OCI-LY7 (cell line): ENCODE data around the gene CDH16. TPM values are rescaled to one million over a fixed set of nuclear protein-coding genes. Genes with fewer than 3 reads are reported as not detected.
A peak's percentile ranks its signal among the peaks of the same experiment; 100 is the strongest.

Experiments used
- BruUV-seq: library from RNA; stranded (reverse); fragments of 400-500 nt; replicated peaks from 2 replicates; lab custom pipeline; 2021; lab: Mats Ljungman, UMichigan
- CTCF ChIA-PET: fragments of 300-600 bp; sonication (Branson Sonifier 250); formaldehyde crosslinking; loops from one replicate; lab custom pipeline; 2022; ENCODE audit warnings: antibody characterized with exemption; ENCODE audit not compliant: unreplicated experiment; lab: Charles Lee
- POLR2A ChIA-PET: fragments of 300-600 bp; sonication (Branson Sonifier 250); formaldehyde crosslinking; loops from one replicate; lab custom pipeline; 2022; ENCODE audit warnings: antibody characterized with exemption; lab: Charles Lee
- DNase-seq: peaks from one replicate; pipeline ENCODE4 v3.0.0-alpha.2; 2015; ENCODE audit warnings: low spot score
- H2AFZ ChIP-seq: fragments of 200-600 bp; sonication (generic), shearing (Covaris generic); 2 replicates; pipeline ENCODE4 v1.6.1; 2014; ENCODE audit warnings: mild to moderate bottlenecking, antibody characterized with exemption, low read length, moderate library complexity
- H3K27ac ChIP-seq: fragments of 200-600 bp; sonication (generic); 2 replicates; pipeline ENCODE4 v1.5.1; 2014; ENCODE audit warnings: mixed run types, low read depth, mild to moderate bottlenecking, moderate library complexity, low read length, inconsistent platforms; ENCODE audit not compliant: poor library complexity, severe bottlenecking
- H3K36me3 ChIP-seq: fragments of 200-600 bp; sonication (generic); 2 replicates; pipeline ENCODE4 v1.6.1; 2014; ENCODE audit warnings: mild to moderate bottlenecking, antibody characterized with exemption, low read length, moderate library complexity, mixed read lengths; ENCODE audit not compliant: insufficient read depth
- H3K4me1 ChIP-seq: fragments of 200-600 bp; sonication (generic); 2 replicates; pipeline ENCODE4 v1.5.1; 2014; ENCODE audit warnings: mild to moderate bottlenecking, low read length; ENCODE audit not compliant: insufficient read depth, poor library complexity, severe bottlenecking
- H3K4me2 ChIP-seq: fragments of 200-600 bp; sonication (generic); 2 replicates; pipeline ENCODE4 v1.6.1; 2014; ENCODE audit warnings: mild to moderate bottlenecking, low read length
- H3K4me3 ChIP-seq: fragments of 200-600 bp; sonication (generic); 2 replicates; pipeline ENCODE4 v1.5.1; 2014; ENCODE audit warnings: mild to moderate bottlenecking, low read depth, low read length; ENCODE audit not compliant: poor library complexity, severe bottlenecking
- H3K79me2 ChIP-seq: fragments of 200-600 bp; sonication (generic); 2 replicates; pipeline ENCODE4 v1.6.1; 2016; ENCODE audit warnings: low read depth, mild to moderate bottlenecking, low read length, moderate library complexity, mixed read lengths; ENCODE audit not compliant: insufficient read depth
- H3K9me2 ChIP-seq: fragments of 200-600 bp; sonication (generic); 2 replicates; pipeline ENCODE4 v1.6.1; 2016; ENCODE audit warnings: mild to moderate bottlenecking, low read length, mixed read lengths; ENCODE audit not compliant: insufficient read depth
- H3K9me3 ChIP-seq: fragments of 200-600 bp; sonication (generic); 2 replicates; pipeline ENCODE4 v1.6.1; 2014; ENCODE audit warnings: mild to moderate bottlenecking, mixed run types, low read length, mixed read lengths
- H4K20me1 ChIP-seq: fragments of 200-600 bp; sonication (generic); 2 replicates; pipeline ENCODE4 v1.6.1; 2014; ENCODE audit warnings: mild to moderate bottlenecking, antibody characterized with exemption, low read length, moderate library complexity, mixed read lengths; ENCODE audit not compliant: insufficient read depth
- CTCF ChIP-seq: fragments of 200-600 bp; sonication (generic); conservative IDR thresholded peaks from 2 replicates; pipeline ENCODE4 v1.5.1; 2014; ENCODE audit warnings: mild to moderate bottlenecking, antibody characterized with exemption, low read length, moderate library complexity, mixed read lengths
- EZH2phosphoT487 ChIP-seq: fragments of 200-600 bp; sonication (generic); IDR thresholded peaks from 2 replicates; pipeline ENCODE4 v1.6.1; 2018; ENCODE audit warnings: low read depth, borderline replicate concordance, mild to moderate bottlenecking, mixed run types, antibody characterized with exemption, low read length, moderate library complexity, mixed read lengths
- intact Hi-C: fragments of 100-400 bp; cut with micrococcal nuclease; formaldehyde crosslinking; loops from one replicate; pipeline ENCODE4 v1.10.0; 2022; ENCODE audit not compliant: unreplicated experiment
- total RNA-seq, 2 experiments: library from RNA; depleted of rRNA in 1 of 2; stranded (reverse); fragments of >200 nt in 1 of 2; shearing (Covaris generic) in 1 of 2; gene quantifications; 2 replicates each; pipeline ENCODE4 v1.2.3, GENCODE V29; 2014 to 2022

CDH16 gene
- total RNA-seq, 2 experiments from 2014 or later = not detected

DNA sequence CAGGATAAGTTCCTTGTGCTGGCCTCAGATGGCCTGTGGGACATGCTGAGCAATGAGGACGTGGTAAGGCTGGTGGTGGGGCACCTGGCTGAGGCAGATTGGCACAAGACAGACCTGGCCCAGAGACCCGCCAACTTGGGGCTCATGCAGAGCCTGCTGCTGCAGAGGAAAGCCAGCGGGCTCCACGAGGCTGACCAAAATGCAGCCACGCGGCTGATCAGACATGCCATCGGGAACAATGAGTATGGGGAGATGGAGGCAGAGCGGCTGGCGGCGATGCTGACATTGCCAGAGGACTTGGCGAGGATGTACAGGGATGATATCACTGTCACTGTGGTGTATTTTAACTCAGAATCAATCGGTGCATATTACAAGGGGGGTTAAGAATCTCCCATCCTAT lies 33.2 kb downstream of the CDH16 start:
- Histone ChIP-seq H3K36me3 (peaks cover 43% of the 10 kb centered on the region), H3K79me2 (peaks cover 9% of the 10 kb centered on the region; the same call in 1 of the 2 replicates), H3K4me1 (peaks cover 8% of the 10 kb centered on the region), H3K9me2 (no peaks in the 10 kb centered on the region), H3K27ac (no peak overlapping the region), H2AFZ (no peak overlapping the region), H3K4me3 (no peak overlapping the region), H3K4me2 (no peak overlapping the region), H4K20me1 (no peaks in the 10 kb centered on the region), H3K9me3 (no peaks in the 10 kb centered on the region)
- ChIA-PET CTCF (no interaction called here), POLR2A (no interaction called here)
- BruUV-seq = no TSS peak
- no peak for DNase-seq
- intact Hi-C loops = no loop called here
- TF ChIP-seq EZH2phosphoT487 = no peak
- TF ChIP-seq CTCF = no peak

DNA sequence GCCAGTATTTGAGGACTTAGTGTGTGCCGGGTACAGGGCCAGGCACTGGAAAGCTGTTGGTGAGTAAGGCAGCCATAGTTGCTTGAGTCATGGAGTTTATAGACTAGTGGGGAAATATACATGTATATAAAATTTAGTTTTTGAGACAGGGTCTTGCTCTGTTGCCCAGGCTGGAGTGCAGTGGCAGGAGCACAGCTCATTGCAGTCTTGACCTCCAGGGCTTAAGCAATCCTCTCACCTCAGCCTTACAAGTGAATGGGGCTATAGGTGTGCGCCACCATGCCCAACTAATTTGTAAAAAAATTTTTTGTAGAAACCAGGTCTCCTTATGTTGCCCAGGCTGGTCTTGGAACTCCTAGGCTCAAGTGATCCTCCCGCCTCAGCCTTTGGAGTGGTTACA lies 36.0 kb downstream of the CDH16 start:
- peaks cover 28% of the 10 kb centered on the region for H3K4me1 ChIP-seq
- no peaks in the 10 kb centered on the region for H3K9me3 ChIP-seq
- H4K20me1 ChIP-seq = no peaks in the 10 kb centered on the region
- H3K36me3 ChIP-seq = peaks cover 35% of the 10 kb centered on the region
- no peak for TF ChIP-seq EZH2phosphoT487
- no peak for TF ChIP-seq CTCF
- BruUV-seq = no TSS peak
- CTCF ChIA-PET = no interaction called here
- H3K27ac ChIP-seq = no peak overlapping the region
- no peak overlapping the region for H2AFZ ChIP-seq
- no peak overlapping the region for H3K4me3 ChIP-seq
- POLR2A ChIA-PET = interaction anchor here (0.9 to 1.0 kb wide), 2 partner anchors 10 to 145 kb away, joined by 4 read pairs; no protein-coding TSS in a partner anchor
- DNase-seq = no peak
- H3K79me2 ChIP-seq = peaks cover 9% of the 10 kb centered on the region; the same call in 1 of the 2 replicates
- H3K4me2 ChIP-seq = no peak overlapping the region
- no peaks in the 10 kb centered on the region for H3K9me2 ChIP-seq
- intact Hi-C loops = no loop called here

- H3K9me2 ChIP-seq = no peaks in the 10 kb centered on the region
- H3K4me2 ChIP-seq = peak overlapping the region; percentile 72
- TF ChIP-seq EZH2phosphoT487 (no peak), CTCF (no peak)
- BruUV-seq = TSS peak; percentile 23
- H4K20me1 ChIP-seq = no peaks in the 10 kb centered on the region
- H2AFZ ChIP-seq = no peak overlapping the region
- intact Hi-C loops = no loop called here
- H3K27ac ChIP-seq = no peak overlapping the region
- DNase-seq = no peak
- ChIA-PET POLR2A (interaction anchor here (0.7 to 2.0 kb wide), 4 partner anchors 9 to 145 kb away, joined by 3 to 6 read pairs (median 4); no protein-coding TSS in a partner anchor), CTCF (interaction anchor here (0.5 kb wide), 1 partner anchor 589 kb away, joined by 5 read pairs; no protein-coding TSS in a partner anchor)
- H3K79me2 ChIP-seq = peaks cover 9% of the 10 kb centered on the region; the same call in 1 of the 2 replicates
- H3K9me3 ChIP-seq = no peaks in the 10 kb centered on the region
- peaks cover 30% of the 10 kb centered on the region for H3K36me3 ChIP-seq
- peaks cover 31% of the 10 kb centered on the region for H3K4me1 ChIP-seq
- H3K4me3 ChIP-seq = peak overlapping the region; percentile 82
These were observed 36.6 kb downstream of the CDH16 start for GRCh38 chr16:66881964-66882508.
